IMR-90 (cell line): ENCODE measurements around the gene TNKS1BP1. TPM values are rescaled to one million over a fixed set of nuclear protein-coding genes. Genes with fewer than 3 reads are reported as not detected.
A peak's percentile ranks its signal among the peaks of the same experiment; 100 is the strongest.

Experiments used
- ATAC-seq: fragments of 200-7000 bp; cut with Tn5 transposase; 2 replicates; pipeline ENCODE4 v1.9.1; 2020; ENCODE audit warnings: low read depth, mild to moderate bottlenecking, moderate library complexity
- BruUV-seq: library from RNA; stranded (reverse); fragments of 400-500 nt; replicated peaks from 2 replicates; lab custom pipeline; 2021; lab: Mats Ljungman, UMichigan
- CTCF ChIA-PET: fragments of 300-600 bp; formaldehyde crosslinking; extraction: SDS; loops from one replicate; lab custom pipeline; 2021; ENCODE audit warnings: antibody characterized with exemption; lab: Yijun Ruan, JAX
- POLR2A ChIA-PET: fragments of 300-600 bp; sonication (Branson Sonifier 250); formaldehyde crosslinking; loops from one replicate; lab custom pipeline; 2022; ENCODE audit warnings: antibody characterized with exemption; ENCODE audit not compliant: unreplicated experiment; lab: Charles Lee
- DNase-seq: peaks from one replicate; pipeline ENCODE4 v3.0.0; 2013
- H2AFZ ChIP-seq: replicated peaks from 2 replicates; pipeline ENCODE3; 2013; ENCODE audit warnings: low read length, mild to moderate bottlenecking; ENCODE audit not compliant: poor library complexity
- H2AK5ac ChIP-seq: 2 replicates; pipeline ENCODE4 v1.6.1; 2013; ENCODE audit warnings: low read depth, low read length, inconsistent platforms
- H2AK9ac ChIP-seq: replicated peaks from 2 replicates; pipeline ENCODE3; 2013; ENCODE audit warnings: mild to moderate bottlenecking, low read depth, low read length, moderate library complexity; ENCODE audit not compliant: poor library complexity
- H2BK120ac ChIP-seq: 2 replicates; pipeline ENCODE4 v1.6.1; 2013; ENCODE audit warnings: low read depth, low read length, inconsistent platforms
- H2BK15ac ChIP-seq: 3 replicates; pipeline ENCODE4 v1.6.1; 2013; ENCODE audit warnings: low read depth, low read length, inconsistent platforms
- H2BK20ac ChIP-seq: 2 replicates; pipeline ENCODE4 v1.6.1; 2013; ENCODE audit warnings: low read depth, mild to moderate bottlenecking, inconsistent platforms, low read length, moderate library complexity
- H2BK5ac ChIP-seq: 2 replicates; pipeline ENCODE4 v1.6.1; 2013; ENCODE audit warnings: mild to moderate bottlenecking, low read depth, low read length, inconsistent platforms; ENCODE audit not compliant: poor library complexity, severe bottlenecking
- H3K14ac ChIP-seq: replicated peaks from 2 replicates; pipeline ENCODE4 v1.6.1; 2013; ENCODE audit warnings: low read depth, low read length, inconsistent platforms
- H3K18ac ChIP-seq: 2 replicates; pipeline ENCODE4 v1.6.1; 2013; ENCODE audit warnings: low read depth, low read length, control low read depth
- H3K23ac ChIP-seq: 2 replicates; pipeline ENCODE4 v1.6.1; 2013; ENCODE audit warnings: low read depth, low read length, inconsistent platforms
- H3K27ac ChIP-seq: 2 replicates; pipeline ENCODE4 v1.5.1; 2013; ENCODE audit warnings: mild to moderate bottlenecking, control low read depth, low read length; ENCODE audit not compliant: insufficient read depth
- H3K27me3 ChIP-seq: 2 replicates; pipeline ENCODE4 v1.6.1; 2013; ENCODE audit warnings: low read length; ENCODE audit not compliant: control insufficient read depth, insufficient read depth
- H3K36me3 ChIP-seq: 2 replicates; pipeline ENCODE4 v1.6.1; 2013; ENCODE audit warnings: low read length, mixed read lengths; ENCODE audit not compliant: control insufficient read depth, insufficient read depth
- H3K4ac ChIP-seq: 2 replicates; pipeline ENCODE4 v1.6.1; 2013; ENCODE audit warnings: low read depth, low read length, inconsistent platforms
- H3K4me1 ChIP-seq: 2 replicates; pipeline ENCODE4 v1.6.1; 2013; ENCODE audit warnings: low read length, mixed read lengths; ENCODE audit not compliant: control insufficient read depth, insufficient read depth
- H3K4me2 ChIP-seq: 2 replicates; pipeline ENCODE4 v1.6.1; 2013; ENCODE audit warnings: low read depth, mild to moderate bottlenecking, control low read depth, low read length, moderate library complexity
- H3K4me3 ChIP-seq: 2 replicates; pipeline ENCODE4 v1.5.1; 2013; ENCODE audit warnings: low read depth, mild to moderate bottlenecking, control low read depth, low read length, moderate library complexity; ENCODE audit not compliant: insufficient read depth
- H3K56ac ChIP-seq: 2 replicates; pipeline ENCODE4 v1.6.1; 2013; ENCODE audit warnings: low read length, inconsistent platforms; ENCODE audit not compliant: insufficient read depth; ENCODE audit errors: extremely low read depth
- H3K79me1 ChIP-seq, 2 experiments: 2 replicates each; pipeline ENCODE4 v1.6.1; 2013; ENCODE audit warnings: low read length in 2 of 2, inconsistent platforms in 1 of 2, low read depth in 1 of 2
- H3K9ac ChIP-seq: 2 replicates; pipeline ENCODE4 v1.6.1; 2013; ENCODE audit warnings: low read depth, low read length, control low read depth
- H3K9me1 ChIP-seq: 2 replicates; pipeline ENCODE4 v1.6.1; 2013; ENCODE audit warnings: low read length, inconsistent platforms; ENCODE audit not compliant: insufficient read depth
- H3K9me3 ChIP-seq: 2 replicates; pipeline ENCODE4 v1.6.1; 2013; ENCODE audit warnings: low read length; ENCODE audit not compliant: control insufficient read depth, insufficient read depth
- H4K20me1 ChIP-seq: 2 replicates; pipeline ENCODE4 v1.6.1; 2013; ENCODE audit warnings: low read length, inconsistent platforms; ENCODE audit not compliant: insufficient read depth
- H4K5ac ChIP-seq: 2 replicates; pipeline ENCODE4 v1.6.1; 2013; ENCODE audit warnings: mild to moderate bottlenecking, low read depth, low read length, control low read depth
- H4K8ac ChIP-seq, 2 experiments: 2 replicates each; pipeline ENCODE4 v1.6.1; 2013; ENCODE audit warnings: low read depth in 2 of 2, low read length in 2 of 2, control low read depth in 1 of 2, inconsistent platforms in 1 of 2
- H4K91ac ChIP-seq: 2 replicates; pipeline ENCODE4 v1.6.1; 2013; ENCODE audit warnings: low read depth, low read length, inconsistent platforms; ENCODE audit not compliant: insufficient read depth
- ELK1 ChIP-seq: fragments of 150-350 bp; IDR thresholded peaks from 2 replicates; pipeline ENCODE4 v1.6.1; 2016; ENCODE audit warnings: low read depth, mild to moderate bottlenecking, low read length, moderate library complexity, borderline replicate concordance
- MAZ ChIP-seq: IDR thresholded peaks from 2 replicates; pipeline ENCODE4 v1.6.1; 2012; ENCODE audit warnings: low read depth, mild to moderate bottlenecking, low read length, improper control_type of control experiment, moderate library complexity, borderline replicate concordance
- WGBS, 2 experiments: methylation state at CpG; one replicate each; pipeline versions ENCODE4 v1.1.5 to v1.1.7; 2013; ENCODE audit warnings: missing lambda C conversion rate in 2 of 2; ENCODE audit not compliant: insufficient read length in 1 of 2; ENCODE audit errors: extremely low coverage in 2 of 2; 5-methylcytosine and 5-hydroxymethylcytosine counted together
- dilution Hi-C: fragments of 300-500 bp; cut with HindIII; formaldehyde crosslinking; loops from one replicate; pipeline ENCODE4 v1.14.3; 2018; ENCODE audit warnings: low sequenced_read_pairs; ENCODE audit not compliant: unreplicated experiment
- in situ Hi-C: fragments of 300-500 bp; cut with MboI; formaldehyde crosslinking; loops from 3 replicates; pipeline ENCODE4 v1.14.3; 2019; ENCODE audit warnings: low sequenced_read_pairs, inconsistent platforms, mixed read lengths
- intact Hi-C: fragments of 100-400 bp; cut with micrococcal nuclease; formaldehyde crosslinking; loops from 2 replicates; pipeline ENCODE4 v1.10.0; 2022
- polyA plus RNA-seq, 3 experiments: library from polyadenylated mRNA; depleted of rRNA; stranded (reverse); fragments of >200 nt; gene quantifications; 2 replicates each; pipeline ENCODE4 v1.2.3, GENCODE V29; 2012; ENCODE audit warnings: low replicate concordance in 1 of 3
- total RNA-seq: library from RNA; depleted of rRNA; stranded (reverse); fragments of >200 nt; gene quantifications from 2 replicates; pipeline ENCODE4 v1.2.3, GENCODE V29; 2012
- TF ChIP-seq, protein P1 (sequence below): fragments of 150-350 bp; IDR thresholded peaks from 2 replicates; pipeline ENCODE4 v1.6.1; 2017; ENCODE audit warnings: mild to moderate bottlenecking, antibody characterized with exemption, low read length, low read depth

TNKS1BP1 gene
- total and polyA plus RNA-seq, 2 of the 4 experiments (the other 2 are of a cell fraction), result 31.7 to 71.4 TPM

DNA sequence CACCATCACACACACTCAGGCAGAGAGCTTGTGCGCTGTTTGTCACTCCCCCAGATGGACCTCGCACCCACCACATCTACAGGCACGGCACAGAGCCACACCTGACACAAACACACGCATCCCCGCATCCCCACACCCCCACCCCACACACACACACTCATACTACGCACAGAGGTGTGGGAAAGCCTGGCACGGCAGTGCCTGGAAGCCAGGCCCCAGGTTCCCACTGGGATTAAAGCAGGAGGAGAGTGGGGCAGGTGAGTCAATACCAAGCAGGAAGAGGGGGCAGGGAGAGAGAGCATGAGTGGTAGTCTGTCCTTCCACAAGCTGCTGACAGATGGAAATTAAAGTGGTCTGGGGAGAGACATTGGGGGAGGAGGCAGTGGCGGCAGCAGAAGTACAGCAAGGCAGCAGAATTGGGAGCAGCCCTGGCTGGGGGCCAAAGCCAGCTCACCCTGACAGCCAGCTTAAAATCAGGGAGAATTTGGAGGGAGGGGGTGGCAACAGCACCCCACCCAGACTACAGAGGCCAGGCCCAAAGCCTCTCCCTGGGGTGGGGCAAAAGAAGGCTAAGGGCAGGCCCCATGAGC is 20.7 kb downstream of the TNKS1BP1 start:
- Histone ChIP-seq H3K9me3 (peaks cover 10% of the 10 kb centered on the region), H4K20me1 (peaks cover 52% of the 10 kb centered on the region), H3K4me1 (peaks cover 24% of the 10 kb centered on the region), H2BK120ac (no peak overlapping the region), H4K91ac (no peak overlapping the region), H3K79me1 (peaks cover 27 to 71% of the 10 kb centered on the region in 2 experiments), H3K36me3 (peaks cover 73% of the 10 kb centered on the region), H3K18ac (no peak overlapping the region), H2AK9ac (no peak overlapping the region), H3K4ac (no peak overlapping the region; the same call in 1 of the 2 replicates), H2BK15ac (no peak overlapping the region), H3K27me3 (no peaks in the 10 kb centered on the region), H2BK20ac (no peak overlapping the region), H3K4me2 (no peak overlapping the region; the same call in 1 of the 2 replicates), H3K9me1 (peaks cover 36% of the 10 kb centered on the region), H3K27ac (no peak overlapping the region), H3K9ac (no peak overlapping the region), H2AK5ac (no peak overlapping the region), H2AFZ (no peak overlapping the region), H2BK5ac (no peak overlapping the region), H3K4me3 (no peak overlapping the region), H3K56ac (no peak overlapping the region), H4K5ac (no peak overlapping the region), H3K14ac (no peak overlapping the region), H4K8ac (peak overlapping the region in 1 of 2 experiments; percentile 10; a peak in 1 of 4 replicates), H3K23ac (no peak overlapping the region)
- in situ Hi-C loops, result no loop called here
- no peak for DNase-seq
- WGBS, 2 experiments, result 80% methylated on average over 1 of the region's 8 CpGs; no CpG with 5 or more reads in 1 of the 2 experiments
- no TSS peak for BruUV-seq
- TF ChIP-seq, protein P1, sequence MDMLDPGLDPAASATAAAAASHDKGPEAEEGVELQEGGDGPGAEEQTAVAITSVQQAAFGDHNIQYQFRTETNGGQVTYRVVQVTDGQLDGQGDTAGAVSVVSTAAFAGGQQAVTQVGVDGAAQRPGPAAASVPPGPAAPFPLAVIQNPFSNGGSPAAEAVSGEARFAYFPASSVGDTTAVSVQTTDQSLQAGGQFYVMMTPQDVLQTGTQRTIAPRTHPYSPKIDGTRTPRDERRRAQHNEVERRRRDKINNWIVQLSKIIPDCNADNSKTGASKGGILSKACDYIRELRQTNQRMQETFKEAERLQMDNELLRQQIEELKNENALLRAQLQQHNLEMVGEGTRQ, result no peak
- TF ChIP-seq ELK1 (no peak), MAZ (no peak)
- CTCF ChIA-PET, result no interaction called here
- ATAC-seq, result no peak; the same call in 1 of the 2 replicates
- dilution Hi-C loops, result no loop called here
- intact Hi-C loops, result no loop called here
- POLR2A ChIA-PET, result no interaction called here
